Jurkat, Clone E6-1 (cell line): ENCODE results near the gene MAFG.
"Not testable (repeated sequence)": the region's sequence is repeated elsewhere in the genome, so short reads cannot be mapped to it uniquely, and the experiment has no call there.

Experiments used
- DNase-seq: peaks from one replicate; pipeline ENCODE4 v3.0.0-alpha.2; 2011; ENCODE audit warnings: low read depth, low spot score
- H3K4me3 ChIP-seq: 2 replicates; pipeline ENCODE4 v1.5.1; 2011; ENCODE audit warnings: mild to moderate bottlenecking, low read length, control low read depth, moderate library complexity

The MAFG gene

GRCh38 chr17:81959362-81960129, 32.0 kb upstream of the MAFG start:
- DNase-seq, result no peak
- peak overlapping the region; percentile 33 for H3K4me3 ChIP-seq

GRCh38 chr17:81958633-81959342, 31.3 kb upstream of the MAFG start:
- peak overlapping the region; percentile 33 for H3K4me3 ChIP-seq
- DNase-seq, result no peak

DNA sequence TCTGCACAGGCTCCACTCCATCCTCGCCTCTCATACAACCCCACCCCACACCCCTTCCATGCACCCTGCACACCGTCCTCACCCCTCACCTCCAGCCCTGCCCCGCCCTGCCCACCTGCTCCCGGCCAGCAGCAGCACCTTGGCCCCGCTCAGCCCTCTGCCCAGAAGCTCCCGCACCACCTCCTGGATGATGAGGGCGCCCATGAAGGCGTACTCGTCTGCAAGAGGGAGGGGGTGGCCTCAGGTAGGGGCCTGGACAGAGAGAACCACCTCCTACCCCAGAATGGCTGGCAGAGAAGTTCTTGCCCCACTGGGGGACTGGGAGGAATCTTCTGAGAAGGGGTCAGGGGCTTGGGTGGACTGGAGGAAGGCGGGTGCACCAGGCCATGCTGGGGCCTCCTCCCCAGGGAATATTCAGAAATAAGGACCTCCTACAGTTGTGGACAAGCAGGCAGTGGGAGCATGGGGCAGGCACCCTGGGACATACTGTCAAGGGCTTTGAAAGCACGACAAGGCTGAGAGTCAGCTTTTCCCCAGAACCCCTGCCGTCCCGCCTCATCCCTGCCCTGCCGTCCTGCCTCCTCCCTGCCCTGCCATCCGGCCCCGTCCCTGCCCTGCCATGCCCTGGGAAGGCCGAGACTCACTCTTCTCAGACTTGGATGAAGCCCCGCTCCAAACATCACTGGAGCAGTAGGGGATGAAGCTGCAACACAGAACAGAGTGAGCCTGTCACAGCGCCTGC, 30.3 kb upstream of the MAFG start:
- DNase-seq, result no peak
- no peak overlapping the region for H3K4me3 ChIP-seq

DNA sequence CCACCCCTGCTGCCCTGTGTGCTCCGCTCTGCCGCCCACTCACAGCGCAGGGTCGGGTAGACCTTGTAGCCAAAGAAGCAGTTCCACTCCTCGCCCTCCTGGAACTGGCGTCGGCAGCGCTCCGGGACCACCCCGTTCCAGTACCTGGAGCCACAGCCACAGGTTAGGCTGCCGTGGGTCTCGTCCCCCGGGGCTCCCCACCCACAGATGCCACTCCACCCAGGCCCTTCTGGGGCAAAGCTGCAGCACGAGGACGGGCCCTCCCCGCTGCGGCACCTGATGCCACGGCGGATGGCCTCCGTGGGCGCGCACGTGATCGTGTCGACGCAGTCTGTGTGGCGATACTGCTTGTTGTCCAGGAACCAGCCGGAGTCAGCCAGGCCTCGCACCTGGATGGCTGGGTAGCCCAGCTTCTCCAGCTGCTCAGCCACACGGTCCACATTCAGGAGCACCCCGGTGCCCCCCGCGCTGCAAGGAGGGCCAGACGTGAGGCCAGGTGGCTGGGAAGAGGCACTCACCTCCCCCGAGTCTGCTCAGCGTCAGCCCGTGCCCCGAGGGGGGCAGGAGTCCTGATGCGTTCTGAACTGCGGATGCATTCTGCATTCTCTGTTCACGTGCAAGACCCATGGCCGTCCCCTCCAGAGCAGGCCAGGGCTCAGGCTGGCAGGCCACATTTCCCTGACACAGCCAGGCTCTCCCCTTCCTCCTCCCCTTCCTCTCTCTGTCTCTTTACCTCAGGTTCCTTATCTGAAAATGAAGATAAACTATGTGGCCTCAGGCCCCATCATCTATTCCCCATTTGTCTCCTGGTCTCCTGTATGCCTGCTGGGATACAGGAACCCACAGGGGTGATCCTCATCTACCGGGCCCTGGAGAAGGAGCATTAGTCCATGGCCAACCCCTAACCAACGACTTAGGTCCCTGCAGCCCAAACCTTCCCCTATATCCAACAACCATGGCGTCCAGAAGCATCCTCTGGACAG, 29.4 kb upstream of the MAFG start:
- no peak for DNase-seq

DNA sequence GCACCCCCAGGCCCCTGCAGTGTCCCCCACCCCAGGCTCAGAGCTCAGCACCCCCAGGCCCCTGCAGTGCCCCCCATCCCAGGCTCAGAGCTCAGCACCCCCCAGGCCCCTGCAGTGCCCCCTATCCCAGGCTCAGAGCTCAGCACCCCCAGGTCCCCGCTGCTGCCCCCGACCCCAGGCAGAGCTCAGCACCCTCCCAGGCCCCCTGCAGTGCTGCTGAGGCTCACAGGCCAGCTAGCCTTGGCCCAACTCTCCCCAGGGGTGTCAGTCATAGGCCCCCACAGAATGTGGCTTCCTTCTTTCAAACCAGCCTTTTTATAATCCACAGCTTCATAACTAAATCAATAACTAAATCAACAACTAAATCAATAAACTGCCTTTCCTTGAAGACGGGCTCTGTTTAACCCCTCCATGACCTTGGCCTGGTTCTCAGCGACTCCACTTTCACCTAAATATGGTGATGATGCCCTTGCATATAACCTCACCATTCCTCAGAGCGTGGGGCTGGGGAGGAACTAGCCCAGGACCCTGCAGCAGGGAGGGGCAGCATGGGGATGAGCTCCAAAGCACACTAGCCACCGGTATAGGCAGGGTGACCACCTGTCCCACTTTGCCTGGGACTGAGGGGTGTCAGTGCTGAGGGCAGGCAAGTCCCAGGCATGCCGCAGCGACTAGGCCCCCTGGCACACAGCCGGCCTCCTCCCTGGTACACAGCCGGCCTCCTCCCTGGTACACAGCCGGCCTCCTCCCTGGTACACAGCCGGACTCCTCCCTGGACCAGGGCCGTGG, 28.4 kb upstream of the MAFG start:
- DNase-seq, result no peak
- H3K4me3 ChIP-seq, result no peak overlapping the region

More for the DNA sequence above, 29.4 kb upstream of the MAFG start:
- no peak overlapping the region for H3K4me3 ChIP-seq

DNA sequence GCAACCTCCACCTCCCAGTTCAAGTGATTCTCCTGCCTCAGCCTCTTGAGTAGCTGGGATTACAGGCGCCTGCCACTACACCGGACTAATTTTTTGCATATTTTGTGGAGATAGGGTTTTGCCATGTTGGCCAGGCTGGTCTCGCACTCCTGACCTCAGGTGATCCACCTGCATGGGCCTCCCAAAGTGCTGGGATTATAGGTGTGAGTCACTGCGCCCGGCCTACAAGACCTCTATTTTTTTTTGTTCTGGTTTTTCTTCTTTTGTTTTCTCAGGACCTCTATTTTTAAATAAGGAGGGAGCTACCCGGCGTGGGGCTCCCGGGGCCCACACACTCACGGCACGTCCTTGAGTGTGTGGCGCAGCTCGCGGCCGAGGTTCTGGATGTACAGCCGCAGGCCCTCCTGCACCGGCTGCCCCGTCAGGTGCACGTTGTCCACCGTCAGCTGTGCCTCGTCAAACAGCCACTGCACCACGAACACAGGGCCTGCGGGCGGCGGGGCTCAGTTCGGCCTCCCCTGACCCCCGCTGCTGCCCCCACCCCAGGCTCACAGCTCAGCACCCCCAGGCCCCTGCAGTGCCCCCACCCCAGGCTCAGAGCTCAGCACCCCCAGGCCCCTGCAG, 27.6 kb upstream of the MAFG start:
- DNase-seq, result no peak
- H3K4me3 ChIP-seq, result no peak overlapping the region

GRCh38 chr17:81954131-81955057, 26.9 kb upstream of the MAFG start:
- no peak for DNase-seq
- H3K4me3 ChIP-seq, result no peak overlapping the region

- DNase-seq, H3K4me3 ChIP-seq: not testable (repeated sequence)
Measured at GRCh38 chr17:81953443-81953842, 25.9 kb upstream of the MAFG start.

DNA sequence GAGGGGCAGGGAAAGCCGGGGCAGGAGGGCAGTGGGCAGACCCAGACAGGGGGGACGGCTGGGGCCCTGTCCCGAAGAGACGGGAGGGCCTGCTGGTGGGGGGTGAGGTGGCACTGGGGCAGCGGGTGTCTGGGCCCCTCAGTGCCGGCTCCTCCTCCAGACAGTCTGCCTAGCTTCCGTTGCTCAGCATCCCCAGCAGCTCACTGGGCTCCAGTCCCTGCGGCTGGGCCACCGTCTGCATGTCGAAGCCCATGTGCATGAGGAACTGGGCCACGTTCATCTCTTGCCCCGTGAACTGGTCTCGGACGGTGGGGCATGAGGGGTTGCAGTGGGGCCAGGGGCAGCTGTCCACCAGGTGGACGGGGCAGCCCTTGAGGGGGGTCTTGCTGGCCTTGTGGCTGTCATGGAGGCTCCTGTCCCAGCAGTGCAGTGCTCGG, 25.3 kb upstream of the MAFG start:
- no peak overlapping the region for H3K4me3 ChIP-seq
- no peak for DNase-seq

DNA sequence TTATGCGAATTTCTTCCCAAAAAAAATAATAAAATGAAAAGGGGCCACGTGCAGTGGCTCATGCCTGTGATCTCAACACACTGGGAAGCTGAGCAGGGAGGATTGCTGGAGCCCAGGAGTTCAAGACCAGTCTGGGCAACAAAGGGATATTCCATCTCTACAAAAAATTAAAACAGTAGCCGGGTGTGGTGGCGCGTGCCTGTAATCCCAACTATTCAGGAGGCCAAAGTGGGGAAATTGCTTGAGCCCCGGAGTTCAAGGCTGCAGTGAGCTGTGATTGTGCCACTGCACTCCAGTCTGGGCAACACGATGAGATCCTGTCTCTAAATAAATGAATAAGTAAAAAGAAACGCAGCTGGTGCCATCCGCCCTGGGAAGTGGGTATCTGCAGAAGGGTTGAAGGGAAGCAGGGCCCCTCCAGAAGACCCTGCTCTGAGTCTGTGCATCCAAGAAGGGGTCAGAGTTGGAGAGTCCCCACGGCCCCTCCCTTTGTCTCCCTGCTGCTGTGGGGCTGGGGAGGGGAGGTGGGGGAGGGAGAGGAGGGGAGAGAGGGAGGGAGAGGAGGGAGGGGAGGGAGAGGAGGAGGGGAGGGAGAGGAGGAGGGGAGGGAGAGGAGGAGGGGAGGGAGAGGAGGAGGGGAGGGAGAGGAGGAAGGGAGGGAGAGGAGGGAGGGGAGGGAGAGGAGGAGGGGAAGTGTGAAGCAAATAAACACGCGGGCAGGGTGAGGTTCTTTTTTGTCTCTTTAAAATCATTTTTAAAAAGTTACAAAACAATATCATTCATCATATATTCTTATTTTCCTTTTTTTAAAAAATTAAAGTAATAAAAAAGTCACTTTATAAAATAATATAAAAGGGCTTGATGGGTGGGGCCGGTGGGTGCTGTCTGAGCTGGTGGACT, 24.5 kb upstream of the MAFG start:
- DNase-seq, result no peak
- H3K4me3 ChIP-seq, result no peak overlapping the region

- DNase-seq, result no peak
- no peak overlapping the region for H3K4me3 ChIP-seq
Measured at GRCh38 chr17:81950501-81950900, 23.0 kb upstream of the MAFG start.

- no peak for DNase-seq
- no peak overlapping the region for H3K4me3 ChIP-seq
Measured at GRCh38 chr17:81948635-81949378, 21.3 kb upstream of the MAFG start.

- no peak within 1 kb of the TSS for H3K4me3 ChIP-seq
- no peak for DNase-seq
Measured at GRCh38 chr17:81947189-81947588, 19.7 kb upstream of the MAFG start, which contains the start of gene MYADML2. Gene MYADML2 (minus strand): TSS chr17:81947233. CDS start chr17:81941741, 5,492 bp downstream.

DNA sequence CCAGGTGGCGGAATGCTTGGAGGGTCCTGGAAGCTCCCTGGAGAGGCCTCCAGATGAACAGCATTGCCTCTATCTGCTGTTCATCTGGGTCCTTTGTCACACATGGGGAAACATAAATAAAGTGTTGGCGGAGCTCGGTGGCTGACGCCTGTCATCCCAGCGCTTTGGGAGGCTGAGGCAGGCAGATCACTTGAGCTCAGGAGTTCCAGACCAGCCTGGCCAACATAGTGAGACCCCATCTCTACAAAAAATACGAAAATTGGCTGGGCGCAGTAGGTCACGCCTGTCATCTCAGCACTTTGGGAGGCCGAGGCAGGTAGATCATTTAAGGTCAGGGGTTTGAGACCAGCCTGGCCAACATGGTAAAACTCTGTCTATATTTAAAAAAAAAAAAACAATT, 17.3 kb upstream of the MAFG start:
- no peak for DNase-seq

GRCh38 chr17:81942167-81942553, 14.6 kb upstream of the MAFG start:
- no peak overlapping the region for H3K4me3 ChIP-seq
- DNase-seq, result no peak

More for the DNA sequence above, 17.3 kb upstream of the MAFG start:
- no peak overlapping the region for H3K4me3 ChIP-seq
